ENCODE results near the gene CADPS2. TPM values are rescaled to one million over a fixed set of nuclear protein-coding genes. Genes with fewer than 3 reads are reported as not detected.

CADPS2 gene
- total and polyA plus RNA-seq, 4 donors = 16.0 to 76.7 (median 27.7) TPM

GRCh38 chr7:122273117-122273516, 613.1 kb downstream of the CADPS2 start:
- H3K9ac ChIP-seq (ENCODE audit: insufficient read depth in 1 of 2, low read length in 2 of 2) = no peak overlapping the region
- H3K36me3 ChIP-seq (ENCODE audit: control insufficient read depth in 4 of 4, insufficient read depth in 4 of 4, low read length in 4 of 4) = no peaks in the 10 kb centered on the region
- ATAC-seq (ENCODE audit: insufficient read depth, low FRiP score) = no peak
- H3K27me3 ChIP-seq (ENCODE audit: control insufficient read depth in 3 of 3, insufficient read depth in 3 of 3, low read length in 2 of 3) = no peaks in the 10 kb centered on the region
- peaks cover 0 to 2% (median 0%) of the 10 kb centered on the region in 4 donors for H3K9me3 ChIP-seq (ENCODE audit: control insufficient read depth in 4 of 4, insufficient read depth in 3 of 4, low read length in 3 of 4)
- 87 to 89% methylated on average over 2 of the region's 2 CpGs for WGBS, 2 donors
- no peak overlapping the region for H3K4me3 ChIP-seq
- no peak for TF ChIP-seq CTCF (IDR thresholded peaks at IDR 0.05; ENCODE audit: control extremely low read depth, extremely low read depth)
- H3K4me1 ChIP-seq (ENCODE audit: control insufficient read depth in 5 of 5, insufficient read depth in 5 of 5, low read length in 5 of 5) = no peaks in the 10 kb centered on the region
- no peak overlapping the region for H3K27ac ChIP-seq (ENCODE audit: low read depth in 1 of 2, low read length in 1 of 2)
- DNase-seq = no peak

DNA sequence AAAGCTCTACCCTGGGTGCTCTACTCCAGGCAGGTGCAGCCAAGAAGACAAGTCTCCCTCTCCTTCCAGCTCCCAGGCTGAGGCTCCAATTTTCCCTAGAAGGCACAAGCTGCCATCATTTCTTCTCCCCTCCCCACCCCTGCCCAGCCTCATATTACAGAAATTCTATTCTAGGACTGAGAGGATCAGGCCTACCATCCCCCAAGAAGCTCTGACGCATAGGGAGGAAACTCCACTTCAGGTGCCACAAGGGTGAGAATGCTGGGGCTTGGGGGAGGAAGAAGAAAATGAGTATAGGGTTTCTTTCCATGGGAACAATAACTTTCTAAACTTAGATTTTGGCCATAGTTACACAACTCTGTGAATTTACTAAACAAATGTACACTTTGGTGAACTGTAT, 617.0 kb downstream of the CADPS2 start:
- Histone ChIP-seq H3K4me1 (ENCODE audit: control insufficient read depth in 5 of 5, insufficient read depth in 5 of 5, low read length in 5 of 5) (no peaks in the 10 kb centered on the region), H3K36me3 (ENCODE audit: control insufficient read depth in 4 of 4, insufficient read depth in 4 of 4, low read length in 4 of 4) (no peaks in the 10 kb centered on the region), H3K9me3 (ENCODE audit: control insufficient read depth in 4 of 4, insufficient read depth in 3 of 4, low read length in 3 of 4) (no peaks in the 10 kb centered on the region), H3K27ac (ENCODE audit: low read depth in 1 of 2, low read length in 1 of 2) (no peak overlapping the region), H3K9ac (ENCODE audit: insufficient read depth in 1 of 2, low read length in 2 of 2) (no peak overlapping the region), H3K4me3 (no peak overlapping the region), H3K27me3 (ENCODE audit: control insufficient read depth in 3 of 3, insufficient read depth in 3 of 3, low read length in 2 of 3) (no peaks in the 10 kb centered on the region)
- no peak for DNase-seq
- no peak for ATAC-seq (ENCODE audit: insufficient read depth, low FRiP score)
- 42 to 65% methylated on average over 1 of the region's 1 CpG for WGBS, 2 donors
- TF ChIP-seq CTCF (IDR thresholded peaks at IDR 0.05; ENCODE audit: control extremely low read depth, extremely low read depth) = no peak

Small RNA genes within 50 kb of the gene (small RNA-seq; reads per million reads assigned to genes)
- gene AC006463.1 (ENCODE audit: low replicate concordance) = not detected

Other genes with a start within 250 kb of the CADPS2 start
- 1 to 10 TPM; 2.1 to 9.1 TPM for gene RNF133, start 187.3 kb downstream of the CADPS2 start, total RNA-seq
- gene RNF133, start 187.3 kb downstream of the CADPS2 start, polyA plus RNA-seq = under 1 TPM; 0.05 to 0.18 TPM
- 10 to 100 TPM in 1 of 2 donors, 1 to 10 TPM in 1; 2.8 to 10.2 TPM for gene RNF148, start 183.5 kb downstream of the CADPS2 start, total RNA-seq
- under 1 TPM; 0.10 to 0.69 TPM for gene RNF148, start 183.5 kb downstream of the CADPS2 start, polyA plus RNA-seq
- gene TAS2R16, start 109.2 kb upstream of the CADPS2 start, total RNA-seq = not detected
- not detected for gene TAS2R16, start 109.2 kb upstream of the CADPS2 start, polyA plus RNA-seq

All from lung (tissue), 13 donors.